HG02678 (cell line): Measurements from ENCODE around the gene CAPS.
"Not testable (repeated sequence)": the region's sequence is repeated elsewhere in the genome, so short reads cannot be mapped to it uniquely, and the experiment has no call there.

ENCODE experiments used
- ATAC-seq: cut with Tn5 transposase; IDR thresholded peaks from one replicate; pipeline ENCODE4 v1.9.1; 2021; ENCODE audit warnings: mild to moderate bottlenecking, moderate library complexity; ENCODE audit not compliant: unreplicated experiment

CAPS gene

DNA sequence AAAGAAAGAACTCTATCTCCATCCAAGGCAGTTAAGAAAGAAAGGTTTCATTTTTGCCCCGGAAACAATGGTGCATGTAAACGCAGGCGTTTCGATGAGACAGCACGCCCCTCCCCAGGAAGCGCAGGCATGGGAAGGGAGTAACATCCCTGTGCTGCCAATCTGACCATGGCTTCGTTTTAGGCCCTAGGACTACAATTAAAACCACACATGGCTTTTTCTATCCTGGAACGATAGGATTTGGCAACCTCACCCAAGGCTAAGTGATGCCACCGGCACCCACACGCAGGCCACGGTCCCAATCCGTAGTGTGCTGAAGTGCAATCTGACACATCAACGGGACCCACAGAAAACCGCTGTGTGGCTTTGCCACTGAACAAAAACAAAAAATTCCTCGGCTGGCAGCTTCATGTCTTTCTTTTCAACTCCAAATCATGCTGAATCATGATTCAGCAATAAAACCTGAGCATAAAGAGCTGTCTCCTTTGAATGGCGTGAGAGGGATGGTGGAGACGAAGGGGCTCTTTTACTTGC lies 39.7 kb downstream of the CAPS start:
- no peak for ATAC-seq

DNA sequence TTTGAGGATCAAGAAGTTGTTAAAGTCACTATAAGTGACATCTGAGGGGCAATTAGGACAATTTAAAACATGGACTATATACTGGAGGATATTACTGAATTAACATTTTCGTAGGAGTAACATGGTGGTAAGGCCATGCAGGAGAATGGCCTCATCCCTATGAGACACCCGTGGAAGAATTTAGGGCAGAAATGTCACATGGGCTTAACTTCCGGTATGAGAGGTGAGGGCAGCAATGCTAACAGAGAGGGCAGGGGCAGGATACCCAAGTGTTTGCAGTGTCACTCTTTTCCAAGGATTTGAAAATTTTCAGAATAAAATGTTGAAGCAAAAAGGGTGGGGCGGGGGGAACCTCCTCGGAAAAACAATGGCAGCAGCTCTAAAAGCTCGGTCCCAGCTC lies 40.2 kb downstream of the CAPS start:
- no peak for ATAC-seq

GRCh38 chr19:5955636-5955935 lies 41.5 kb downstream of the CAPS start:
- no peak for ATAC-seq

DNA sequence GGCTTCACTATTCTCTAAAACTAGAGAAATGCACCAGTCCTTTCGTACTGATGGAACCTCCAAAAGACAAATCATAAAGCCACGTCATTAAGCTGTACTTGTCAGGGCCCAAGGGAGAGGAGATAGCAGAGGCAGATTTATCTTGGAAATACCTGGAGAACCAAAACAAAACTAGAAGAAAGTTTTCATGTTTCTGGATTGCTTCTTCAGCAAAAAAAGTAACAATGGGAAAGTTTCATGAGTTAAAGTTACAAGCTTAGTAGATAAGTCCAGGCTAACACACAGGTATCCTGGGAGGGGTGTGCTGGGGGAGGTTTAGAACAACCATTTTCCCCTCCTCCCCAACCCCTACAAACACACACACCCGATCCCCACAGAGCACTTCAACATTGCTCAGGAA lies 42.3 kb downstream of the CAPS start:
- ATAC-seq = no peak

- no peak for ATAC-seq
Measured at GRCh38 chr19:5956728-5957127, 42.7 kb downstream of the CAPS start.

DNA sequence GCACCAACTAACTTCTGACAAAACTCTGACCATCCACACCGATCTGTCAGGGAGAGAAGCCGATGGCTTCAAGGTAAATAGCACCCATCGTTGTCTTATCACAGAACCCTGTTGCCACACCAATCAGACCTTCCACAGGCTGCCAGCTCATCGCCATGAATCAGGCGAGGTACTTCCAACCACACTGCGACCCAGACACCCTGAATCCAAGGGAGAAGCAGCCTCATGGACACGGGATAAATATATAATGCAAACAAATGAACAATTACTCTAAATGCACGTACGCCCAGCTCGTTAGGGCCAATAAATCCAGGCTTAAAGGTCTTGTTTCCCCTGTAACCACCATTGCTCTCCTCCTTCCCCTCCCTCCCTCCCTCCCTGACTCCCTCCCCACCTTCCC lies 43.1 kb downstream of the CAPS start:
- ATAC-seq = no peak

GRCh38 chr19:5958074-5958850 lies 44.2 kb downstream of the CAPS start:
- no peak for ATAC-seq

GRCh38 chr19:5958851-5959122 lies 44.7 kb downstream of the CAPS start:
- no peak for ATAC-seq

GRCh38 chr19:5959260-5960004 lies 45.4 kb downstream of the CAPS start:
- ATAC-seq = no peak

DNA sequence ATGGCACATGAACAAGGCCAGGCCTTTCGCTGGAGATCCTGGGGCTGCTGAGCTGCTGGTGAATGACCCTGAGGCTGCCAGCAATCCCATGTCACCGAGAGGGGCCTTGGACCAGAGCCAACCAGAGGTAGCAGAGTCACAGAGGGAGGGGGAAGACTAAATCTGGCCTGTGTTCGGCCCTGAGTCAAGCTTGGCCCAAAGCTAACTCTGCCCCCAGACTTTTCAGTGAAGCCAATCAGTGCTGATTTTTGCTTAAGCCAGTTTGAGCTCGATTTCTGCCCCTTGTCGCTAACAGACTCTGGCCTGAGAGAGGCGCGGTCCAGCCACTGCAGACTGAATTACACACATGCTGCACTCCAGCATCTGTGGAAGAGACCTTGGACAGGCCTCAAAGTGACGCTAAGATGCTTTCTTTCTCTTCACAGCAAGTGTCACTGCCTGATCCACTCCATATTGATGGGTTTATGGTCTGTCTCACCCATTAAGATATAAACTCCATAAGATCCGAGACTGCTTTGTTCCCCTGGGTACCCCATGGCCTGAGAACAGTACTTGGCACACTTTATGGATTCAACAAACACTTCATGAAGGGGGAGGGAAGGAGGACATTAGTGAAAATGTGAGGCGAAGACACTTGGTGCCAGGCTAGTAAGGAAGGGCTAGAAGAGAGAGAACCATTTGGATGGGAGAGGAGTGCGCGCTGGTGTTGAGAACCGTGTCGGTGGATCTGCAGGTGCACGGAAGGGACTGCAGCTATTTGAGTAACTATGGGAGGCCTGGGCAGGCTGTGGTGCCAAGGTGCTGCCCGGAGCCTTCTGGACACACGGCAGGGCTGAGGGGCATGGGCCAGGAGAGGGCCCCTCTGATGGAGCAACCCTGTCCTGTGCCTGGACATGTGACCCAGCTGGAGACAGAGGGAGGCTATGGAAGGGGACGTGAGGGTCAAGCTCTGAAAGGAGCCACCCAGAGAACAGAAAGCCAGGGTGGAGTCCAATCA lies 46.2 kb downstream of the CAPS start:
- ATAC-seq = no peak

DNA sequence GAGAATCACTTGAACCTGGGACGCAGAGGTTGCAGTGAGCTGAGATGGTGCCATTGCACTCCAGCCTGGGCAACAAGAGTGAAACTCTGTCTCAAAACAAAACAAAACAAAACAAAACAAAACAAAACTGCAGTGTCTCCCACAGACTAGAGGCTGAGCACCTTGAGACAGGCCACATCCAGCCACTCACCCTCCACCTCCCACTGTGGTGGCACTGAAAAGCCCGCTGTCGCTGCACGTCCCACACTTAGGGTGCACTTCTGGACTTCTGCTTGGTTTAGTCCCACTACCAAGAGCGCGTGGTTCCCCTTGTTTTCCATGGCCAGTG lies 47.6 kb downstream of the CAPS start:
- not testable (repeated sequence) for ATAC-seq

- no peak for ATAC-seq
Measured at GRCh38 chr19:5961969-5962945, 48.2 kb downstream of the CAPS start.

DNA sequence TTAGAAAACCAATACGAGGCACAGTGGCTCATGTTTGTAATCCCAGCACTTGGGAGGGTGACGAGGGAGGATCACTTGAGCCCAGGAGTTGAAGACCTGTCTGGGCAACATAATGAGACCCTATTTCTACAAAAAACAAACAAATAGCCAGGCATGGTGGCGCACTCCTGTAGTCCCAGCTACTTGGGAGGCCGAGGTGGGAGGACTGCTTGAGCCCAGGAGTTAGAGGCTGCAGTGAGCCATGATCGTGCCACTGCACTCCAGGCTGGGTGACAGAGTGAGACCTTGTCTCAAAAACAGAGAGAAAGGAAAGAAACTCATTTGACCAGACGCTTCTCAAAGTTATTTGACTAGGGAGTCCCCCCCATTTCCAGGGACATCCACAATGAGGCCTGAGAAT lies 49.2 kb downstream of the CAPS start:
- not testable (repeated sequence) for ATAC-seq

DNA sequence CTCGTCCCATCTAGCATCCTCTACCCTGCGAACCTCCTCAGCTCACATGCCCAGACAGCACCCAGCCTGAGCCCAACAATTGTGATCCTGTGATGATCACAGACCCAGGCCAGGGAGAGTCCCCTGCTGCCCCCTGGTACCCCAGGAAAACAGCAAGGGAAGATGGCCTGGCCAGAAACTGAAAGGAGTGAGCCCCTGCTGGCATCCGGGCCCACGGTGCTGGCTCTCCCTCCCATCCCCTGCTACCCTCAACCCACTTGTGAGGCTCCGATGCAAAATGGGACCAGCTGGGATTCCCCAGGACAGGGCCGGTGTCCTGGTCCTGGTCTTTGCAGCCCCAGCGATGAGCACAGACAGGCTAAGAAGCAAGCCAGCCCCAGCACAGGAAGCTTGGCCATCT lies 49.8 kb downstream of the CAPS start:
- ATAC-seq = no peak

DNA sequence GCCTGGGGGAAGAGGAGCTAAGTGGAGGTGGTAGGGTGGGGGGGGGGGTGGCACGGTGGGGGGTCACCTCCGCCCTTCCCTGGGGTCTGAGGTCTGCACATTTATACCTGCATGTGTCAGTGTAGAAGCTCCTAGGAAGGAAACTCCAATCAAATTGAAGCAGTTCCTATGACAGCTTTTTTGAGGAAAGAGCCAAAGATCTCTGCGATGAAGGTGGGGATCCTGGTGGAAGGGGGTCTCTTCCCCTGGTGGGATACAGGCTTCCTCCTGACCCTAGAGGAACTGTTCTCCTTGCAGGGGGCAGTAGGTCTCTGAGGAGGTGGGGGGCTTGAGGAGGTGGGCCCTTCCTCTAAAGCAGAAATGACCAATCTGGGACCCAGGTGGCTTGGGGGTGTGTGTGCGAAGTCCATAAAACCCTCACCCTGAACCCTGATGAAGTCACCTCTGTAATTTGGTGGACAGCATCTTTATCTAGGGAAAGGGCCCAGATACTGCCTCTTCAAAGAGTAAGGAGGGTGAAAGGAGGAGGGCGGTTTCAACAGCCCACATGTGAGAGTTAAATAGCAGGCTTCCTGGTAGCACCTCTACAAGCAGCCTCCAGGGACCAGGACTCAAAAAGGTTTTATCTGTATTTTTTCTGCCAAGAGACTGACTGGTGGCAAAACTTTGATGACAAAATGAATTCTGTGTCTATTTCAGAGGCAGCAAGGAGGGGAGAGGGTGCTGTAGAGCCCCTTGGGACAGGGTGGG lies 50.9 kb downstream of the CAPS start:
- no peak for ATAC-seq
